HCT116 (cell line): ENCODE data around the gene SLC25A10. TPM values are rescaled to one million over a fixed set of nuclear protein-coding genes. Genes with fewer than 3 reads are reported as not detected.
A peak's percentile ranks its signal among the peaks of the same experiment; 100 is the strongest.

ENCODE experiments used
- ATAC-seq: fragments of 200-7000 bp; cut with Tn5 transposase; 2 replicates; pipeline ENCODE4 v1.9.1; 2020; ENCODE audit warnings: mild to moderate bottlenecking, moderate library complexity
- BruUV-seq: library from RNA; stranded (reverse); fragments of 400-500 nt; replicated peaks from 2 replicates; lab custom pipeline; 2021; lab: Mats Ljungman, UMichigan
- CTCF ChIA-PET: fragments of 300-600 bp; sonication (Branson Sonifier 250); formaldehyde crosslinking; loops from one replicate; lab custom pipeline; 2021; ENCODE audit warnings: antibody characterized with exemption; lab: Charles Lee
- POLR2A ChIA-PET: fragments of 300-600, 350-600 bp; sonication (Branson Sonifier 250); formaldehyde crosslinking; loops from one replicate; lab custom pipeline; 2021; ENCODE audit warnings: antibody characterized with exemption; lab: Charles Lee
- RAD21 ChIA-PET, 2 experiments: fragments of 300-600 bp; sonication (Branson Sonifier 250); formaldehyde crosslinking; loops; one replicate each; lab custom pipeline; 2023; ENCODE audit warnings: low total read pairs in 2 of 2; ENCODE audit not compliant: uncharacterized antibody in 2 of 2, unreplicated experiment in 2 of 2, low non-redundant PET in 1 of 2; lab: Charles Lee
- DNase-seq: peaks from one replicate; pipeline ENCODE4 v3.0.0-alpha.2; 2010; ENCODE audit warnings: low read depth, low spot score
- H2AFZ ChIP-seq: fragments of 200-600 bp; shearing (Covaris generic), sonication (generic); 2 replicates; pipeline ENCODE4 v1.6.1; 2017; ENCODE audit warnings: low read depth, mixed run types, mixed read lengths, antibody characterized with exemption, low read length; ENCODE audit not compliant: poor library complexity, severe bottlenecking
- H3K27ac ChIP-seq: 2 replicates; pipeline ENCODE4 v1.5.1; 2012; ENCODE audit warnings: low read depth, low read length
- H3K27me3 ChIP-seq: fragments of 200-600 bp; sonication (generic); 2 replicates; pipeline ENCODE4 v1.6.1; 2016; ENCODE audit warnings: mixed run types, low read length, mixed read lengths; ENCODE audit not compliant: insufficient read depth
- H3K36me3 ChIP-seq, 2 experiments: fragments of 200-500 bp in 1 of 2; fragments of 200-600 bp in 1 of 2; sonication (Bioruptor generic) in 1 of 2; sonication (generic) in 1 of 2; 2 replicates each; pipeline versions ENCODE4 v1.5.1 to v1.6.1; 2014 to 2016; ENCODE audit warnings: low read length in 2 of 2, inconsistent platforms in 1 of 2, mixed read lengths in 1 of 2, mixed run types in 1 of 2; ENCODE audit not compliant: insufficient read depth in 2 of 2, control insufficient read depth in 1 of 2
- H3K4me1 ChIP-seq, 2 experiments: fragments of 200-600 bp in 1 of 2; sonication (generic) in 1 of 2; 2 replicates each; pipeline versions ENCODE4 v1.5.1 to v1.6.1; 2012 to 2017; ENCODE audit warnings: low read length in 2 of 2, inconsistent platforms in 1 of 2, mild to moderate bottlenecking in 1 of 2, mixed read lengths in 1 of 2, mixed run types in 1 of 2, moderate library complexity in 1 of 2; ENCODE audit not compliant: insufficient read depth in 2 of 2, control insufficient read depth in 1 of 2
- H3K4me2 ChIP-seq: fragments of 200-600 bp; sonication (generic); 2 replicates; pipeline ENCODE4 v1.6.1; 2017; ENCODE audit warnings: mixed run types, low read length, mixed read lengths
- H3K4me3 ChIP-seq, 2 experiments: fragments of 200-600 bp in 1 of 2; sonication (generic) in 1 of 2; replicated peaks in 1 of 2; 2 replicates each; pipeline ENCODE4 v1.5.1; 2011 to 2016; ENCODE audit warnings: low read length in 2 of 2, control low read depth in 1 of 2, low read depth in 1 of 2, mild to moderate bottlenecking in 1 of 2, mixed read lengths in 1 of 2, mixed run types in 1 of 2
- H3K79me2 ChIP-seq: fragments of 200-600 bp; sonication (generic); 2 replicates; pipeline ENCODE4 v1.6.1; 2017; ENCODE audit warnings: mild to moderate bottlenecking, mixed run types, low read length, moderate library complexity, mixed read lengths; ENCODE audit not compliant: insufficient read depth
- H3K9ac ChIP-seq: fragments of 200-600 bp; sonication (generic); 2 replicates; pipeline ENCODE4 v1.6.1; 2016; ENCODE audit warnings: low read length, mixed read lengths
- H3K9me2 ChIP-seq: fragments of 200-600 bp; sonication (generic), shearing (Covaris generic); 2 replicates; pipeline ENCODE4 v1.6.1; 2017; ENCODE audit warnings: mixed run types, mild to moderate bottlenecking, moderate library complexity; ENCODE audit not compliant: insufficient read depth
- H3K9me3 ChIP-seq, 2 experiments: fragments of 200-500 bp in 1 of 2; fragments of 200-600 bp in 1 of 2; sonication (Bioruptor generic) in 1 of 2; sonication (generic) in 1 of 2; 2 replicates each; pipeline ENCODE4 v1.6.1; 2014 to 2017; ENCODE audit warnings: low read length in 2 of 2, mixed read lengths in 2 of 2, inconsistent platforms in 1 of 2, low read depth in 1 of 2, mild to moderate bottlenecking in 1 of 2, mixed run types in 1 of 2, moderate library complexity in 1 of 2; ENCODE audit not compliant: control insufficient read depth in 1 of 2, insufficient read depth in 1 of 2
- H4K20me1 ChIP-seq: fragments of 200-600 bp; sonication (generic), shearing (Covaris generic); 2 replicates; pipeline ENCODE4 v1.6.1; 2017; ENCODE audit warnings: mixed run types, mild to moderate bottlenecking, moderate library complexity; ENCODE audit not compliant: insufficient read depth
- ATF3 ChIP-seq: IDR thresholded peaks from 2 replicates; pipeline ENCODE4 v1.6.1; 2012
- CEBPB ChIP-seq: IDR thresholded peaks from 2 replicates; pipeline ENCODE4 v1.6.1; 2012; ENCODE audit warnings: low read depth
- EGR1 ChIP-seq: IDR thresholded peaks from 2 replicates; pipeline ENCODE4 v1.6.1; 2012; ENCODE audit warnings: low read depth
- EZH2 ChIP-seq: fragments of 200-600 bp; sonication (generic); IDR thresholded peaks from 2 replicates; pipeline ENCODE4 v1.6.1; 2017; ENCODE audit warnings: antibody characterized with exemption, mixed run types
- JUND ChIP-seq: IDR thresholded peaks from 2 replicates; pipeline ENCODE4 v1.6.1; 2012
- POLR2A ChIP-seq: IDR thresholded peaks from 2 replicates; pipeline ENCODE4 v1.7.0; 2011; ENCODE audit warnings: borderline replicate concordance; ENCODE audit not compliant: insufficient read depth, insufficient read length; ENCODE audit errors: extremely low read depth
- POLR2AphosphoS5 ChIP-seq: IDR thresholded peaks from 2 replicates; pipeline ENCODE4 v1.6.1; 2011; ENCODE audit warnings: mild to moderate bottlenecking, low read depth, low read length, moderate library complexity
- RAD21 ChIP-seq: IDR thresholded peaks from 2 replicates; pipeline ENCODE4 v1.6.1; 2012; ENCODE audit warnings: low read depth, mild to moderate bottlenecking
- SIN3A ChIP-seq: IDR thresholded peaks from 2 replicates; pipeline ENCODE4 v1.6.1; 2012; ENCODE audit warnings: low read depth
- SP1 ChIP-seq: IDR thresholded peaks from 2 replicates; pipeline ENCODE4 v1.6.1; 2012; ENCODE audit warnings: low read depth
- SRF ChIP-seq: IDR thresholded peaks from 2 replicates; pipeline ENCODE4 v1.6.1; 2012; ENCODE audit warnings: low read depth
- TCF7L2 ChIP-seq: IDR thresholded peaks from 2 replicates; pipeline ENCODE4 v1.7.0; 2011; ENCODE audit warnings: borderline replicate concordance, inconsistent platforms; ENCODE audit not compliant: insufficient read depth, insufficient read length; ENCODE audit errors: extremely low read depth
- YY1 ChIP-seq: IDR thresholded peaks from 2 replicates; pipeline ENCODE4 v1.6.1; 2011; ENCODE audit warnings: low read length, low read depth, moderate library complexity, mild to moderate bottlenecking; ENCODE audit not compliant: insufficient replicate concordance; ENCODE audit errors: extremely low read depth
- ZFX ChIP-seq: fragments of 450-650 bp; IDR thresholded peaks from 2 replicates; pipeline ENCODE4 v1.6.1; 2017
- ZNF274 ChIP-seq: fragments of 200-500 bp; sonication (Bioruptor generic); IDR thresholded peaks from 2 replicates; pipeline ENCODE4 v1.6.1; 2014; ENCODE audit warnings: mild to moderate bottlenecking, low read depth, low read length, inconsistent platforms
- intact Hi-C: fragments of 100-400 bp; cut with micrococcal nuclease; formaldehyde crosslinking; loops from 2 replicates; pipeline ENCODE4 v1.10.0; 2022
- total RNA-seq: library from RNA; stranded (reverse); gene quantifications from one replicate; pipeline ENCODE4 v1.2.1, GENCODE V29; 2021; ENCODE audit not compliant: unreplicated experiment
- TF ChIP-seq, protein P1 (sequence below), 3 experiments: fragments of 200-600 bp in 1 of 3; sonication (generic) in 1 of 3; IDR thresholded peaks in 2 of 3; conservative IDR thresholded peaks in 1 of 3; 2 replicates each; pipeline ENCODE4 v1.5.1; 2012 to 2017; ENCODE audit warnings: low read depth in 2 of 3, low read length in 2 of 3, antibody characterized with exemption in 1 of 3, borderline replicate concordance in 1 of 3, control low read depth in 1 of 3, mild to moderate bottlenecking in 1 of 3, mixed read lengths in 1 of 3, mixed run types in 1 of 3, moderate library complexity in 1 of 3; ENCODE audit not compliant: insufficient read depth in 1 of 3

SLC25A10 gene
- total RNA-seq, 1 experiment from 2014 or later: 70.8 TPM

DNA sequence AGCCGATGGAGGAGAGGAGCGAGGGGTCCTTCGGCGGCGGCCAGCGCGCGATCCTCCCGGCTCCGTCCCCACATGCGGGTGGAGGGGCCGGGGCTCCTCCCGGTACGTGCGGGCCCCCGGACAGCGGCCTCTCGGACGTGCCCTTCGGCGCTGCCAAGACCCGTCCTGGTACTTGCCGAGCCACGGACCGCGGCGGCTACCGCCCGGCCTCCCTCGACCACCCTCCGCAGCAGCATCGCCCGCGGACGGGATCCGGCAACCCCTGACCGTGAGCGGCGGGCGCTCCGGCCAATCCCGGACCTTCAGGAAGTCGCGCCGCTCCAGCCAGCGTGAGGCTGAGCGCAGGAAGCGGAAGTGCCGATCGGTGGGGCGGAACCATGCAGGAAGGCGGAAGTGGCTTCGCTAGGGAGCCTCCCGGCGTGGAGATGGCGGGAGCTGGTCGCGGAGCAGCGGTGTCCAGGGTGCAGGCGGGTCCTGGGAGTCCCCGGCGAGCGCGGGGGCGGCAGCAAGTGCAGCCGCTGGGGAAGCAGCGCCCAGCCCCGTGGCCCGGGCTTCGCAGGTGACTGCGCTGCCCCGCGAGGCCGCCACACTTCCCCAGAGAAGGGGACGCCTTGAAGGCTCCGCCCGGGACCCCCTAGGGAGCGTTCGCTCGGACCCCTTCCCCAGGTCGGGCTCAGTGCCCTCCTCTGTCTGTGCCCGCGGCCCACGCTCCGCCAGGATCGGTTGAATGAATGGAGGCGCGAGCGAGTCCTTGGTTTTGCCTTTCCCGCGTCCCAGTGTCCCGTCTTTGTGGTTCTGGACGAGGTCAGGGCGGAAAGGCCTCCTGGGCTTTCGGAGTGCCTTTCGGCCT is 45.5 kb upstream of the SLC25A10 start, which contains the start of the genes CCDC137 and OXLD1 (continued):
- TF ChIP-seq YY1 (peak; percentile 89), RAD21 (no peak), SRF (no peak), CEBPB (no peak), ZFX (peak; percentile 78; the same call in 1 of the 2 replicates), EZH2 (no peak)

DNA sequence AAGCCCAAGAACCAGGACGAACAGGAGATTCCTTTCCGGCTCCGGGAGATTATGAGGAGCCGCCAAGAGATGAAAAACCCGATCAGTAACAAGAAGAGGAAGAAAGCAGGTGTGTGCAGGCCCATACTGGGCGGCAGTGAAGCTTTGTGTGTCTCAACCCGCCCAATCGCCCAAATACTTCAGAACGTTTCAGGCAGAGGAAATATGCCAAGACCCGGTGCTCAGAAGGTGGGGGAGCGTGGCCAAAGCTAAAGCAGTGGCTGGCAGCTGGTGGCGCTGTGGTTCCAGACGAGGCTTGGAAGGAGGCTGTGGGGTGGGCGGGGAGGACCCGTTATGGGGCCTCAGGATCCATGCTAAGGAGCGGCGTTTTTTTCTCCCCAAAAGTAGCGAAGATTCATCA is 44.3 kb upstream of the SLC25A10 start:
- RAD21 ChIA-PET: interaction anchor here in 1 of 2 experiments (2.2 kb wide), 1 partner anchor 16 kb away, joined by 4 read pairs; the partner anchor contains the start of genes ARL16 and HGS
- peak overlapping the region; percentile 78 to 84 for H3K4me3 ChIP-seq
- H3K4me2 ChIP-seq: peak overlapping the region; percentile 89
- H3K9me2 ChIP-seq: no peaks in the 10 kb centered on the region
- H3K9me3 ChIP-seq: no peaks in the 10 kb centered on the region
- BruUV-seq: TSS peak; percentile 46
- H4K20me1 ChIP-seq: peaks cover 3% of the 10 kb centered on the region; the same call in 1 of the 2 replicates
- no peaks in the 10 kb centered on the region for H3K27me3 ChIP-seq
- peaks cover 72% of the 10 kb centered on the region for H3K79me2 ChIP-seq
- peak; percentile 17; the same call in 1 of the 2 replicates for ATAC-seq
- TF ChIP-seq SP1 (no peak), TCF7L2 (no peak), CEBPB (no peak), YY1 (peak; percentile 40), JUND (no peak), EGR1 (no peak), SIN3A (no peak), POLR2A (no peak), POLR2AphosphoS5 (no peak), SRF (no peak), ATF3 (no peak), RAD21 (no peak), EZH2 (no peak), ZNF274 (no peak)
- TF ChIP-seq, protein P1, sequence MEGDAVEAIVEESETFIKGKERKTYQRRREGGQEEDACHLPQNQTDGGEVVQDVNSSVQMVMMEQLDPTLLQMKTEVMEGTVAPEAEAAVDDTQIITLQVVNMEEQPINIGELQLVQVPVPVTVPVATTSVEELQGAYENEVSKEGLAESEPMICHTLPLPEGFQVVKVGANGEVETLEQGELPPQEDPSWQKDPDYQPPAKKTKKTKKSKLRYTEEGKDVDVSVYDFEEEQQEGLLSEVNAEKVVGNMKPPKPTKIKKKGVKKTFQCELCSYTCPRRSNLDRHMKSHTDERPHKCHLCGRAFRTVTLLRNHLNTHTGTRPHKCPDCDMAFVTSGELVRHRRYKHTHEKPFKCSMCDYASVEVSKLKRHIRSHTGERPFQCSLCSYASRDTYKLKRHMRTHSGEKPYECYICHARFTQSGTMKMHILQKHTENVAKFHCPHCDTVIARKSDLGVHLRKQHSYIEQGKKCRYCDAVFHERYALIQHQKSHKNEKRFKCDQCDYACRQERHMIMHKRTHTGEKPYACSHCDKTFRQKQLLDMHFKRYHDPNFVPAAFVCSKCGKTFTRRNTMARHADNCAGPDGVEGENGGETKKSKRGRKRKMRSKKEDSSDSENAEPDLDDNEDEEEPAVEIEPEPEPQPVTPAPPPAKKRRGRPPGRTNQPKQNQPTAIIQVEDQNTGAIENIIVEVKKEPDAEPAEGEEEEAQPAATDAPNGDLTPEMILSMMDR (IDR thresholded peaks at IDR 0.05 in 2 of 3, conservative IDR thresholded peaks at IDR 0.05 in 1 of 3; ENCODE audit: borderline replicate concordance in 1 of 3, insufficient read depth in 1 of 3, low read depth in 2 of 3, low read length in 2 of 3): peak in 2 of 3 experiments; percentile 55 to 64; a peak in 4 of 6 replicates
- TF ChIP-seq, all 23 proteins: peak for 2
- peaks cover 36 to 44% of the 10 kb centered on the region in 2 experiments for H3K4me1 ChIP-seq
- peak overlapping the region; percentile 97 for H3K9ac ChIP-seq
- POLR2A ChIA-PET: interaction anchor here (1.3 to 2.7 kb wide), 2 partner anchors 8 to 16 kb away, joined by 6 to 9 read pairs; partner anchors contain the start of genes ARL16 and HGS
- intact Hi-C loops: loop anchor here (1.0 kb wide), 2 partner anchors 16 to 30 kb away; partner anchors contain the start of genes ARL16, NPLOC4 and TSPAN10
- no peak overlapping the region for H2AFZ ChIP-seq
- CTCF ChIA-PET: interaction anchor here (0.7 to 1.1 kb wide), 3 partner anchors 29 to 36 kb away, joined by 3 read pairs; no protein-coding TSS in a partner anchor
- H3K27ac ChIP-seq: peak overlapping the region; percentile 86
- DNase-seq: no peak
- H3K36me3 ChIP-seq: peaks cover 35 to 56% of the 10 kb centered on the region in 2 experiments
